ENCODE results near the gene PCK2. TPM values are rescaled to one million over a fixed set of nuclear protein-coding genes. Genes with fewer than 3 reads are reported as not detected.

PCK2 gene
- total RNA-seq, 1 donor from 2014 or later = 22.2 TPM

DNA sequence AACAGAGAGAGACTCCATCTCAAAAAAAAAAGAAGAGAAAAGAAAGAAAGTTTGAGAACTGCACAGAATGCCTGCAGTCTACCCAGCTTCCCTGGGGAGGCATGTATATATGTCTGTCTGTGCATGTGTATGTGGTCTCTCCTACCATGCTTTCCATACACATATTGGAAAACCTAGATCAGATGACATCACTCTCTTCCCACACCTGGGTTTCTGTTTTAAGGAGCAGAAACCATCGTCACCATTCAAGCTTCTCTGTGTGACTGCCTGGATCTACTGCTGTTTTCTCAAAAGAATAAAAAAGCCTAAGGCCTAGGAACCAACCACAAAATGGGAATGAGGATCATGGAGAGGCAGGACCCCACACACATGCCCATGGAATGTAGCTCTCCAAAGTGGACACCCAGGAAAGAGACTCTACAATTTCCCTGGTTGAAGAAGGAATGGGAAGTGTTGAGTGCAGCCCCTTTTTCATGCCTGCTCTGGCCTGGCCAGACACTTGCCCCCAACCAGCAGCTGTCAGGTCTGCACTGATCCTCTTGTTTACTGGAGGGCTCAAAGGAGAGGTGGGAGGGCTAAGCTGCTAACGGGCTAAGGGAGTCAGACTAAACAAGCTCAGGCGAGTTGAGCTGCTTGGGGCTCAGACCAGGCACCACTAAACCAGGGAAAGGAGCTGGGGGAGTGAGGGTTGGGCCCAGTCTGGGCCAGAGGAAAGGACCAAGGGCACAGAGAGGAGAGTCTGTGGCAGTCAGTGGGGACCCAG lies 7.7 kb upstream of the PCK2 start:
- Mint-ChIP-seq H3K9me3 (no peaks in the 10 kb centered on the region), H3K27me3 (ENCODE audit: low read depth) (peaks cover 13% of the 10 kb centered on the region), H3K27ac (no peak overlapping the region), H3K4me3 (no peak overlapping the region), H3K4me1 (peaks cover 10% of the 10 kb centered on the region), H3K36me3 (no peaks in the 10 kb centered on the region)
- TF ChIP-seq, protein P1, sequence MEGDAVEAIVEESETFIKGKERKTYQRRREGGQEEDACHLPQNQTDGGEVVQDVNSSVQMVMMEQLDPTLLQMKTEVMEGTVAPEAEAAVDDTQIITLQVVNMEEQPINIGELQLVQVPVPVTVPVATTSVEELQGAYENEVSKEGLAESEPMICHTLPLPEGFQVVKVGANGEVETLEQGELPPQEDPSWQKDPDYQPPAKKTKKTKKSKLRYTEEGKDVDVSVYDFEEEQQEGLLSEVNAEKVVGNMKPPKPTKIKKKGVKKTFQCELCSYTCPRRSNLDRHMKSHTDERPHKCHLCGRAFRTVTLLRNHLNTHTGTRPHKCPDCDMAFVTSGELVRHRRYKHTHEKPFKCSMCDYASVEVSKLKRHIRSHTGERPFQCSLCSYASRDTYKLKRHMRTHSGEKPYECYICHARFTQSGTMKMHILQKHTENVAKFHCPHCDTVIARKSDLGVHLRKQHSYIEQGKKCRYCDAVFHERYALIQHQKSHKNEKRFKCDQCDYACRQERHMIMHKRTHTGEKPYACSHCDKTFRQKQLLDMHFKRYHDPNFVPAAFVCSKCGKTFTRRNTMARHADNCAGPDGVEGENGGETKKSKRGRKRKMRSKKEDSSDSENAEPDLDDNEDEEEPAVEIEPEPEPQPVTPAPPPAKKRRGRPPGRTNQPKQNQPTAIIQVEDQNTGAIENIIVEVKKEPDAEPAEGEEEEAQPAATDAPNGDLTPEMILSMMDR (IDR thresholded peaks at IDR 0.05; ENCODE audit: unreplicated experiment) = no peak
- DNase-seq (ENCODE audit: low spot score in 2 of 2, unreplicated experiment in 2 of 2) = no peak

DNA sequence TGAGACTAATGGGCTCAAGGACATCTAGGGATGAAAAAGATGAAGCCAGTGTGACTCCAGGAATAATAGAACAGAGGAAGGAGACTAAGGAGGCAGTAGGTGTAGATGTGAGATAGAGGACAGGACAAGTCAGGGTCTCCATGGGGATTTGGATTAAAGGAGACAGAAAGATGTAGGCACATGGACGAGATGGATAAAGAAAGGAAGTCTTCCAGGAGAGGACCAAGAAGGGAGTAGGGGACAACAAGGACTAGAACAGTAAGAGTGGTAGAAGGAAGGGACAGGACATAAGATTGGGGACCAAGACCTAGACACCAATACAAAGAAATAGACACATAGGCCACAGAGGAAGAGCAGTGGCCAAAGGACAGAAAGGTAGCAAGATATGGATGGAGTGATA lies 7.1 kb upstream of the PCK2 start:
- TF ChIP-seq, protein P1 (IDR thresholded peaks at IDR 0.05; ENCODE audit: unreplicated experiment) = no peak
- DNase-seq (ENCODE audit: low spot score in 2 of 2, unreplicated experiment in 2 of 2) = no peak
- H3K9me3 Mint-ChIP-seq = no peaks in the 10 kb centered on the region
- peaks cover 7% of the 10 kb centered on the region for H3K4me1 Mint-ChIP-seq
- H3K36me3 Mint-ChIP-seq = no peaks in the 10 kb centered on the region
- H3K27me3 Mint-ChIP-seq (ENCODE audit: low read depth) = peaks cover 10% of the 10 kb centered on the region
- no peak overlapping the region for H3K27ac Mint-ChIP-seq
- H3K4me3 Mint-ChIP-seq = no peak overlapping the region

DNA sequence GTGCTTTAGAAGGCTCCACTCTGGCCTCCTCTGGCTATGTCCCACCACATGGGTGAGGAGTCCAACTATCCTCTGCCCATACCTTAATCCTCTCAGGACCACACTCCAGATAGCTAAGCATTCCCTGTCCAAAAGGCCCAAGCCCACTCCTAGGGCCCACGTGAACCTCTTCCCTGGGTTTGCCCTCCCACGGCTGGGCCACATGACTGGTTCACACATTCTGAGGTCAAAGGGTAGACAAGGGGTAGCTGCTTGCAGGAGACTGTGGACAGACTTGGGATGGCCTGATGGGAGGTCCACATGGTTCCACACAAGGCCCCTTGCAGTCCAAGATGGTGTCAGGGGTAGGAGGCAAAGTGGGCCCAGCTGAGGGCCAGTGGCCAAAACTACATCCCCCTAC lies 6.0 kb upstream of the PCK2 start:
- DNase-seq (ENCODE audit: low spot score in 2 of 2, unreplicated experiment in 2 of 2) = no peak
- TF ChIP-seq, protein P1 (IDR thresholded peaks at IDR 0.05; ENCODE audit: unreplicated experiment) = no peak
- no peak overlapping the region for H3K4me3 Mint-ChIP-seq
- H3K27ac Mint-ChIP-seq = no peak overlapping the region
- peaks cover 3% of the 10 kb centered on the region for H3K4me1 Mint-ChIP-seq
- H3K36me3 Mint-ChIP-seq = no peaks in the 10 kb centered on the region
- peaks cover 3% of the 10 kb centered on the region for H3K27me3 Mint-ChIP-seq (ENCODE audit: low read depth)
- no peaks in the 10 kb centered on the region for H3K9me3 Mint-ChIP-seq

DNA sequence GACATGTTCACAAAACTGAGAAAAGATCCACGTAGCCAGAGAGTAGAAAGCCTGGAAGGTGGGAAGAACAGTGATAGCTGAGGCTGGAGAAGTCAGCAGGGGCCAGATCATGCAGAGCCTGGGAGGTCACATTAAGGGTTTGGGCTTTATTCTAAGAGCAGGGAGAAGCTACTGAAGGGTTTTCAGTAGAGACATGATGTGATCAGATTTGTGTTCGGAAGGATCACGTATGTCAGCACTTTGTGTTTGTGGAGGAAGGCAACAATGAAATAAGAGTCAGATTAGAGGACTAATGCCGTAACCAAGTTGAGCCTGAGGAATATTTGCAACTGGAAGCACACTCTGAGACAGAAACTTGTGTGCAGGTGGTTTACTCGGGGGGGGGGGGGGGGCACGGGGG lies 4.2 kb upstream of the PCK2 start:
- DNase-seq (ENCODE audit: low spot score in 2 of 2, unreplicated experiment in 2 of 2) = no peak
- Mint-ChIP-seq H3K27ac (no peak overlapping the region), H3K4me1 (peaks cover 12% of the 10 kb centered on the region), H3K36me3 (no peaks in the 10 kb centered on the region), H3K9me3 (no peaks in the 10 kb centered on the region), H3K4me3 (no peak overlapping the region), H3K27me3 (ENCODE audit: low read depth) (no peaks in the 10 kb centered on the region)
- TF ChIP-seq, protein P1 (IDR thresholded peaks at IDR 0.05; ENCODE audit: unreplicated experiment) = no peak

DNA sequence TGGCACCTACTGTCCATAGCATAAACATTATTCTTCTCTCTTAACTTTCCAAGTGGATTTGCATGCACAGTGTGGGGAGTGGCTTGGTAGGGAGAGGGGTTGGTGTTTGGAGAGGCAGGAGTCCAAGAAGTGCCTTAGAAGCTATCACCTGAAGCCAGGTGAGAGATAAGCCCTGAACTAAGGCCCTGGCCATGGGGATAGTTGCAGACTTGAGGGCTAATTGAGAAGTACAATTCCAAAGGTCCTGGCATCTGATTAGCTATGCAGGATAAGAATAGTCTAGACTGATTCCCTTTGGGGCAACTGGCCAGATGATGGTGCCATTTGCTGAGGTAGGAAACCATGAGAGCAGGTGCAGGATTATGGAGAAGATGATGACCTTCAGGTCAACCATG lies 2.0 kb upstream of the PCK2 start:
- Mint-ChIP-seq H3K4me1 (peaks cover 22% of the 10 kb centered on the region), H3K4me3 (peak overlapping the region; percentile 81)

More for the DNA sequence above, 2.0 kb upstream of the PCK2 start:
- no peak for DNase-seq (ENCODE audit: low spot score in 2 of 2, unreplicated experiment in 2 of 2)
- H3K27ac Mint-ChIP-seq = no peak overlapping the region
- TF ChIP-seq, protein P1 (IDR thresholded peaks at IDR 0.05; ENCODE audit: unreplicated experiment) = no peak
- no peaks in the 10 kb centered on the region for H3K9me3 Mint-ChIP-seq
- no peaks in the 10 kb centered on the region for H3K27me3 Mint-ChIP-seq (ENCODE audit: low read depth)
- no peaks in the 10 kb centered on the region for H3K36me3 Mint-ChIP-seq

All from mesothelial cell of epicardium (in vitro differentiated cells).